Activated CD8-positive, alpha-beta memory T cell treated with anti-CD3 and anti-CD28 coated beads, Interleukin-2, amount 50 U/mL, for 4 hours (primary cell): ENCODE results near the gene RAB27B.
"Not testable (repeated sequence)": the region's sequence is repeated elsewhere in the genome, so short reads cannot be mapped to it uniquely, and the experiment has no call there.

Source experiments
- DNase-seq: peaks from one replicate; pipeline ENCODE4 v3.0.0-alpha.2; 2020

RAB27B gene

GRCh38 chr18:54828281-54828881 lies at the start of gene RAB27B:
Gene RAB27B (plus strand): TSS chr18:54828477. CDS start chr18:54877586, 49,109 bp downstream.
- DNase-seq, result peak; percentile 53

- no peak for DNase-seq
Observed at GRCh38 chr18:54780285-54780861, 47.9 kb upstream of the RAB27B start.

- no peak for DNase-seq
Observed at GRCh38 chr18:54780970-54781369, 47.3 kb upstream of the RAB27B start.

- no peak for DNase-seq
Observed at GRCh38 chr18:54783139-54783538, 45.1 kb upstream of the RAB27B start.

- no peak for DNase-seq
Observed at GRCh38 chr18:54786206-54786605, 42.1 kb upstream of the RAB27B start.

GRCh38 chr18:54787121-54787520 lies 41.2 kb upstream of the RAB27B start:
- no peak for DNase-seq

- no peak for DNase-seq
Observed at GRCh38 chr18:54787616-54788015, 40.7 kb upstream of the RAB27B start.

GRCh38 chr18:54790109-54790508 lies 38.2 kb upstream of the RAB27B start:
- DNase-seq, result no peak

GRCh38 chr18:54791657-54792056 lies 36.6 kb upstream of the RAB27B start:
- no peak for DNase-seq

- no peak for DNase-seq
Observed at GRCh38 chr18:54792079-54792478, 36.2 kb upstream of the RAB27B start.

- no peak for DNase-seq
Observed at GRCh38 chr18:54794823-54795222, 33.5 kb upstream of the RAB27B start.

GRCh38 chr18:54798186-54798585 lies 30.1 kb upstream of the RAB27B start:
- no peak for DNase-seq

- no peak for DNase-seq
Observed at GRCh38 chr18:54801374-54801773, 26.9 kb upstream of the RAB27B start.

GRCh38 chr18:54802178-54802577 lies 26.1 kb upstream of the RAB27B start:
- no peak for DNase-seq

GRCh38 chr18:54802686-54803395 lies 25.4 kb upstream of the RAB27B start:
- no peak for DNase-seq

- no peak for DNase-seq
Observed at GRCh38 chr18:54805571-54806334, 22.5 kb upstream of the RAB27B start.

GRCh38 chr18:54806526-54806925 lies 21.8 kb upstream of the RAB27B start:
- DNase-seq, result no peak

GRCh38 chr18:54807303-54807702 lies 21.0 kb upstream of the RAB27B start:
- no peak for DNase-seq

GRCh38 chr18:54810662-54811061 lies 17.6 kb upstream of the RAB27B start:
- not testable (repeated sequence) for DNase-seq

- DNase-seq, result no peak
Observed at GRCh38 chr18:54812885-54813284, 15.4 kb upstream of the RAB27B start.

GRCh38 chr18:54813305-54813704 lies 15.0 kb upstream of the RAB27B start:
- DNase-seq, result no peak

GRCh38 chr18:54813977-54814565 lies 14.2 kb upstream of the RAB27B start:
- DNase-seq, result no peak

- DNase-seq, result no peak
Observed at GRCh38 chr18:54815086-54815485, 13.2 kb upstream of the RAB27B start.
